HCT116 (cell line): Measurements from ENCODE around the gene RARS1. TPM values are rescaled to one million over a fixed set of nuclear protein-coding genes. Genes with fewer than 3 reads are reported as not detected.

ENCODE experiments used
- ATAC-seq: fragments of 200-7000 bp; cut with Tn5 transposase; 2 replicates; pipeline ENCODE4 v1.9.1; 2020; ENCODE audit warnings: mild to moderate bottlenecking, moderate library complexity
- BruUV-seq: library from RNA; stranded (reverse); fragments of 400-500 nt; replicated peaks from 2 replicates; lab custom pipeline; 2021; lab: Mats Ljungman, UMichigan
- CTCF ChIA-PET: fragments of 300-600 bp; sonication (Branson Sonifier 250); formaldehyde crosslinking; loops from one replicate; lab custom pipeline; 2021; ENCODE audit warnings: antibody characterized with exemption; lab: Charles Lee
- POLR2A ChIA-PET: fragments of 300-600, 350-600 bp; sonication (Branson Sonifier 250); formaldehyde crosslinking; loops from one replicate; lab custom pipeline; 2021; ENCODE audit warnings: antibody characterized with exemption; lab: Charles Lee
- RAD21 ChIA-PET, 2 experiments: fragments of 300-600 bp; sonication (Branson Sonifier 250); formaldehyde crosslinking; loops; one replicate each; lab custom pipeline; 2023; ENCODE audit warnings: low total read pairs in 2 of 2; ENCODE audit not compliant: uncharacterized antibody in 2 of 2, unreplicated experiment in 2 of 2, low non-redundant PET in 1 of 2; lab: Charles Lee
- DNase-seq: peaks from one replicate; pipeline ENCODE4 v3.0.0-alpha.2; 2010; ENCODE audit warnings: low read depth, low spot score
- H2AFZ ChIP-seq: fragments of 200-600 bp; shearing (Covaris generic), sonication (generic); 2 replicates; pipeline ENCODE4 v1.6.1; 2017; ENCODE audit warnings: low read depth, mixed run types, mixed read lengths, antibody characterized with exemption, low read length; ENCODE audit not compliant: poor library complexity, severe bottlenecking
- H3K27ac ChIP-seq: 2 replicates; pipeline ENCODE4 v1.5.1; 2012; ENCODE audit warnings: low read depth, low read length
- H3K27me3 ChIP-seq: fragments of 200-600 bp; sonication (generic); 2 replicates; pipeline ENCODE4 v1.6.1; 2016; ENCODE audit warnings: mixed run types, low read length, mixed read lengths; ENCODE audit not compliant: insufficient read depth
- H3K36me3 ChIP-seq, 2 experiments: fragments of 200-500 bp in 1 of 2; fragments of 200-600 bp in 1 of 2; sonication (Bioruptor generic) in 1 of 2; sonication (generic) in 1 of 2; 2 replicates each; pipeline versions ENCODE4 v1.5.1 to v1.6.1; 2014 to 2016; ENCODE audit warnings: low read length in 2 of 2, inconsistent platforms in 1 of 2, mixed read lengths in 1 of 2, mixed run types in 1 of 2; ENCODE audit not compliant: insufficient read depth in 2 of 2, control insufficient read depth in 1 of 2
- H3K4me1 ChIP-seq, 2 experiments: fragments of 200-600 bp in 1 of 2; sonication (generic) in 1 of 2; 2 replicates each; pipeline versions ENCODE4 v1.5.1 to v1.6.1; 2012 to 2017; ENCODE audit warnings: low read length in 2 of 2, inconsistent platforms in 1 of 2, mild to moderate bottlenecking in 1 of 2, mixed read lengths in 1 of 2, mixed run types in 1 of 2, moderate library complexity in 1 of 2; ENCODE audit not compliant: insufficient read depth in 2 of 2, control insufficient read depth in 1 of 2
- H3K4me2 ChIP-seq: fragments of 200-600 bp; sonication (generic); 2 replicates; pipeline ENCODE4 v1.6.1; 2017; ENCODE audit warnings: mixed run types, low read length, mixed read lengths
- H3K4me3 ChIP-seq, 2 experiments: fragments of 200-600 bp in 1 of 2; sonication (generic) in 1 of 2; replicated peaks in 1 of 2; 2 replicates each; pipeline ENCODE4 v1.5.1; 2011 to 2016; ENCODE audit warnings: low read length in 2 of 2, control low read depth in 1 of 2, low read depth in 1 of 2, mild to moderate bottlenecking in 1 of 2, mixed read lengths in 1 of 2, mixed run types in 1 of 2
- H3K79me2 ChIP-seq: fragments of 200-600 bp; sonication (generic); 2 replicates; pipeline ENCODE4 v1.6.1; 2017; ENCODE audit warnings: mild to moderate bottlenecking, mixed run types, low read length, moderate library complexity, mixed read lengths; ENCODE audit not compliant: insufficient read depth
- H3K9ac ChIP-seq: fragments of 200-600 bp; sonication (generic); 2 replicates; pipeline ENCODE4 v1.6.1; 2016; ENCODE audit warnings: low read length, mixed read lengths
- H3K9me2 ChIP-seq: fragments of 200-600 bp; sonication (generic), shearing (Covaris generic); 2 replicates; pipeline ENCODE4 v1.6.1; 2017; ENCODE audit warnings: mixed run types, mild to moderate bottlenecking, moderate library complexity; ENCODE audit not compliant: insufficient read depth
- H3K9me3 ChIP-seq, 2 experiments: fragments of 200-500 bp in 1 of 2; fragments of 200-600 bp in 1 of 2; sonication (Bioruptor generic) in 1 of 2; sonication (generic) in 1 of 2; 2 replicates each; pipeline ENCODE4 v1.6.1; 2014 to 2017; ENCODE audit warnings: low read length in 2 of 2, mixed read lengths in 2 of 2, inconsistent platforms in 1 of 2, low read depth in 1 of 2, mild to moderate bottlenecking in 1 of 2, mixed run types in 1 of 2, moderate library complexity in 1 of 2; ENCODE audit not compliant: control insufficient read depth in 1 of 2, insufficient read depth in 1 of 2
- H4K20me1 ChIP-seq: fragments of 200-600 bp; sonication (generic), shearing (Covaris generic); 2 replicates; pipeline ENCODE4 v1.6.1; 2017; ENCODE audit warnings: mixed run types, mild to moderate bottlenecking, moderate library complexity; ENCODE audit not compliant: insufficient read depth
- ATF3 ChIP-seq: IDR thresholded peaks from 2 replicates; pipeline ENCODE4 v1.6.1; 2012
- CTCF ChIP-seq, 3 experiments: fragments of 200-600 bp in 1 of 3; sonication (generic) in 1 of 3; IDR thresholded peaks in 2 of 3; conservative IDR thresholded peaks in 1 of 3; 2 replicates each; pipeline ENCODE4 v1.5.1; 2012 to 2017; ENCODE audit warnings: low read depth in 2 of 3, low read length in 2 of 3, antibody characterized with exemption in 1 of 3, borderline replicate concordance in 1 of 3, control low read depth in 1 of 3, mild to moderate bottlenecking in 1 of 3, mixed read lengths in 1 of 3, mixed run types in 1 of 3, moderate library complexity in 1 of 3; ENCODE audit not compliant: insufficient read depth in 1 of 3
- ELF1 ChIP-seq: IDR thresholded peaks from 2 replicates; pipeline ENCODE4 v1.6.1; 2012; ENCODE audit warnings: low read depth, borderline replicate concordance
- JUND ChIP-seq: IDR thresholded peaks from 2 replicates; pipeline ENCODE4 v1.6.1; 2012
- MAX ChIP-seq: IDR thresholded peaks from 2 replicates; pipeline ENCODE4 v1.6.1; 2012
- RAD21 ChIP-seq: IDR thresholded peaks from 2 replicates; pipeline ENCODE4 v1.6.1; 2012; ENCODE audit warnings: low read depth, mild to moderate bottlenecking
- SRF ChIP-seq: IDR thresholded peaks from 2 replicates; pipeline ENCODE4 v1.6.1; 2012; ENCODE audit warnings: low read depth
- ZBTB33 ChIP-seq: IDR thresholded peaks from 2 replicates; pipeline ENCODE4 v1.6.1; 2011; ENCODE audit warnings: mild to moderate bottlenecking, low read length, moderate library complexity; ENCODE audit not compliant: insufficient replicate concordance; ENCODE audit errors: extremely low read depth
- ZNF274 ChIP-seq: fragments of 200-500 bp; sonication (Bioruptor generic); IDR thresholded peaks from 2 replicates; pipeline ENCODE4 v1.6.1; 2014; ENCODE audit warnings: mild to moderate bottlenecking, low read depth, low read length, inconsistent platforms
- intact Hi-C: fragments of 100-400 bp; cut with micrococcal nuclease; formaldehyde crosslinking; loops from 2 replicates; pipeline ENCODE4 v1.10.0; 2022
- total RNA-seq: library from RNA; stranded (reverse); gene quantifications from one replicate; pipeline ENCODE4 v1.2.1, GENCODE V29; 2021; ENCODE audit not compliant: unreplicated experiment

Gene RARS1
- total RNA-seq, 1 experiment from 2014 or later: 122 TPM

- H4K20me1 ChIP-seq: no peaks in the 10 kb centered on the region
- no peaks in the 10 kb centered on the region for H3K36me3 ChIP-seq
- no peak overlapping the region for H2AFZ ChIP-seq
- H3K9me3 ChIP-seq: no peaks in the 10 kb centered on the region
- H3K4me2 ChIP-seq: no peak overlapping the region
- no peak for TF ChIP-seq SRF
- no peak for TF ChIP-seq MAX
- no peak for TF ChIP-seq RAD21
- TF ChIP-seq CTCF (IDR thresholded peaks at IDR 0.05 in 2 of 3, conservative IDR thresholded peaks at IDR 0.05 in 1 of 3; ENCODE audit: borderline replicate concordance in 1 of 3, insufficient read depth in 1 of 3, low read depth in 2 of 3, low read length in 2 of 3): no peak
- no peak for TF ChIP-seq ATF3
- TF ChIP-seq ELF1: no peak
- TF ChIP-seq JUND: no peak
- no peak for TF ChIP-seq ZNF274
- no peak for TF ChIP-seq ZBTB33
- no peak overlapping the region for H3K4me3 ChIP-seq
- POLR2A ChIA-PET: no interaction called here
- H3K27ac ChIP-seq: no peak overlapping the region
- peaks cover under 1 to 5% of the 10 kb centered on the region in 2 experiments; a peak in 3 of 4 replicates for H3K4me1 ChIP-seq
- peaks cover 11% of the 10 kb centered on the region for H3K79me2 ChIP-seq
- H3K9me2 ChIP-seq: no peaks in the 10 kb centered on the region
- intact Hi-C loops: no loop called here
- CTCF ChIA-PET: no interaction called here
- ATAC-seq (no peak), DNase-seq (no peak)
- H3K9ac ChIP-seq: no peak overlapping the region
- RAD21 ChIA-PET: no interaction called here
- no TSS peak for BruUV-seq
- H3K27me3 ChIP-seq: no peaks in the 10 kb centered on the region
Measured at GRCh38 chr5:168482361-168482760, 3.9 kb upstream of the RARS1 start.
